ENCODE results near the gene SLC66A2. TPM values are rescaled to one million over a fixed set of nuclear protein-coding genes. Genes with fewer than 3 reads are reported as not detected.
A peak's percentile ranks its signal among the peaks of the same experiment; 100 is the strongest.

SLC66A2 gene
- total and polyA plus RNA-seq, 2 of the 13 experiments (the other 11 are each of a cell fraction or from before 2014, with no cell fraction given): 33.5 to 41.9 TPM

DNA sequence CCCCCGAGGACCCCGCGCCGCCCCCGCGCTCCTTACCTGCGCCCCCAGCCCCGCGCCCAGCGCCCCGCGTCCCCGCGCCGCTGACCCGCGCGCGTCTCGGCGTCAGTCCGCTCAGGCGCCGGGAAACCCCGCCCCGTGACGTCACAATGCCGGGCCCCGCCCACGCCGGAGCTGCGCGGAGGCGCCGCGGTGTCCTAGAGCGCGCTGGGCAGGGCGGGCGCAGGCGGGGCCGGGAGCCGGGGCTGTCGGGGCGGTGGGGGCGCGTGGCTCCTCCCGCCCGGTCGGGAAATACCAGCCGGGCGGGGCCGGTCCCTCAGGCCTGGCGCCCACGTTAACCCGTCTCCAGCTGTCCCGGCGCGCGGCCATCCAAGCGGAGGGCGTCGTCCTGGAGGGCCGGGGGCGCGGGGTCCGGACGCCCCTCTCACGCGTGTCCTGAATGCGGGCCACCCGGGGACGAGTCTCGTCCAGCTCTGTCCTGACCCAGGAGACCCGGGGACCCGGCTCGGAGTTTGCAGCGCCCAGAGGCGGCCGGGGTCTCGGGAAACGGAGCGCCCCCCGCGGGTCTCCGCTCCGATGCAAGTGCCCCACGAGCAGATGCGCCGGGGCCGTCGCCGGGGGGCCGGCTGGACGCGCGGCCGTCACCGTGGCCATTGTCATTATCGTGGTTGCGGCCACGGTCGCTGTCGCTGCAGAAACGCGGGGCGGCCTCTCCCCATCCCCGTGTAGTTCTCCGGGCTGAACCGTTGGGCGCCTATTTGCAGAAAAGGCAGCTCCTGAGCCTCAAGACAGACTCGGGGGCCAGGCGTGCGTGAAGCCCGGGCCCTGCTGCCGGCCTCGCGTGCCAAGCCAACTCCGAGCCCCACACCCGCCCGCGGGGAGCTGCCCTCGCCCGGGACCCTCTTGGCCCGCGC, at the start of gene SLC66A2 (continued):
- no peak for TF ChIP-seq EP300 (IDR thresholded peaks at IDR 0.05; ENCODE audit: low read depth in 2 of 2, low read length in 2 of 2)
- 0 out of 2 replicates have a peak, but pooled peaks have one; percentile 26 for TF ChIP-seq EP300 (CRISPR knock-in tag; IDR thresholded peaks at IDR 0.05; ENCODE audit: borderline replicate concordance)
- no peak for TF ChIP-seq SETDB1 (CRISPR knock-in tag; IDR thresholded peaks at IDR 0.05; ENCODE audit: borderline replicate concordance)
- TF ChIP-seq, protein P1, sequence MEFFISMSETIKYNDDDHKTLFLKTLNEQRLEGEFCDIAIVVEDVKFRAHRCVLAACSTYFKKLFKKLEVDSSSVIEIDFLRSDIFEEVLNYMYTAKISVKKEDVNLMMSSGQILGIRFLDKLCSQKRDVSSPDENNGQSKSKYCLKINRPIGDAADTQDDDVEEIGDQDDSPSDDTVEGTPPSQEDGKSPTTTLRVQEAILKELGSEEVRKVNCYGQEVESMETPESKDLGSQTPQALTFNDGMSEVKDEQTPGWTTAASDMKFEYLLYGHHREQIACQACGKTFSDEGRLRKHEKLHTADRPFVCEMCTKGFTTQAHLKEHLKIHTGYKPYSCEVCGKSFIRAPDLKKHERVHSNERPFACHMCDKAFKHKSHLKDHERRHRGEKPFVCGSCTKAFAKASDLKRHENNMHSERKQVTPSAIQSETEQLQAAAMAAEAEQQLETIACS (CRISPR knock-in tag; IDR thresholded peaks at IDR 0.05): peak; percentile 56; the same call in 1 of the 2 replicates
- TF ChIP-seq POLR2AphosphoS5 (IDR thresholded peaks at IDR 0.05; ENCODE audit: low read depth, low read length): peak; percentile 34; the same call in 1 of the 2 replicates
- peak; percentile 56; the same call in 1 of the 2 replicates for TF ChIP-seq ZMYM4 (CRISPR knock-in tag; IDR thresholded peaks at IDR 0.05)
- TF ChIP-seq ARID5B (CRISPR knock-in tag; IDR thresholded peaks at IDR 0.05): peak; percentile 13; the same call in 1 of the 2 replicates
- TF ChIP-seq FOXP4 (CRISPR knock-in tag; IDR thresholded peaks at IDR 0.05): peak; percentile 27; the same call in 1 of the 2 replicates
- TF ChIP-seq, protein P2, sequence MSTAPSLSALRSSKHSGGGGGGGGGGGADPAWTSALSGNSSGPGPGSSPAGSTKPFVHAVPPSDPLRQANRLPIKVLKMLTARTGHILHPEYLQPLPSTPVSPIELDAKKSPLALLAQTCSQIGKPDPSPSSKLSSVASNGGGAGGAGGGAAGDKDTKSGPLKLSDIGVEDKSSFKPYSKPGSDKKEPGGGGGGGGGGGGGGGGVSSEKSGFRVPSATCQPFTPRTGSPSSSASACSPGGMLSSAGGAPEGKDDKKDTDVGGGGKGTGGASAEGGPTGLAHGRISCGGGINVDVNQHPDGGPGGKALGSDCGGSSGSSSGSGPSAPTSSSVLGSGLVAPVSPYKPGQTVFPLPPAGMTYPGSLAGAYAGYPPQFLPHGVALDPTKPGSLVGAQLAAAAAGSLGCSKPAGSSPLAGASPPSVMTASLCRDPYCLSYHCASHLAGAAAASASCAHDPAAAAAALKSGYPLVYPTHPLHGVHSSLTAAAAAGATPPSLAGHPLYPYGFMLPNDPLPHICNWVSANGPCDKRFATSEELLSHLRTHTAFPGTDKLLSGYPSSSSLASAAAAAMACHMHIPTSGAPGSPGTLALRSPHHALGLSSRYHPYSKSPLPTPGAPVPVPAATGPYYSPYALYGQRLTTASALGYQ (CRISPR knock-in tag; IDR thresholded peaks at IDR 0.05): no peak
- TF ChIP-seq, protein P3, sequence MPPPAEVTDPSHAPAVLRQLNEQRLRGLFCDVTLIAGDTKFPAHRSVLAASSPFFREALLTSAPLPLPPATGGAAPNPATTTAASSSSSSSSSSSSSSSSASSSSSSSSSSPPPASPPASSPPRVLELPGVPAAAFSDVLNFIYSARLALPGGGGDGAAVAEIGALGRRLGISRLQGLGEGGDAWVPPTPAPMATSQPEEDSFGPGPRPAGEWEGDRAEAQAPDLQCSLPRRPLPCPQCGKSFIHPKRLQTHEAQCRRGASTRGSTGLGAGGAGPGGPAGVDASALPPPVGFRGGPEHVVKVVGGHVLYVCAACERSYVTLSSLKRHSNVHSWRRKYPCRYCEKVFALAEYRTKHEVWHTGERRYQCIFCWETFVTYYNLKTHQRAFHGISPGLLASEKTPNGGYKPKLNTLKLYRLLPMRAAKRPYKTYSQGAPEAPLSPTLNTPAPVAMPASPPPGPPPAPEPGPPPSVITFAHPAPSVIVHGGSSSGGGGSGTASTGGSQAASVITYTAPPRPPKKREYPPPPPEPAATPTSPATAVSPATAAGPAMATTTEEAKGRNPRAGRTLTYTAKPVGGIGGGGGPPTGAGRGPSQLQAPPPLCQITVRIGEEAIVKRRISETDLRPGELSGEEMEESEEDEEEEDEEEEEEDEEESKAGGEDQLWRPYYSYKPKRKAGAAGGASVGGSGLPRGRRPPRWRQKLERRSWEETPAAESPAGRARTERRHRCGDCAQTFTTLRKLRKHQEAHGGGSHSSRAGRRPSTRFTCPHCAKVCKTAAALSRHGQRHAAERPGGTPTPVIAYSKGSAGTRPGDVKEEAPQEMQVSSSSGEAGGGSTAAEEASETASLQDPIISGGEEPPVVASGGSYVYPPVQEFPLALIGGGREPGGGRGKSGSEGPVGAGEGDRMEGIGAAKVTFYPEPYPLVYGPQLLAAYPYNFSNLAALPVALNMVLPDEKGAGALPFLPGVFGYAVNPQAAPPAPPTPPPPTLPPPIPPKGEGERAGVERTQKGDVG (CRISPR knock-in tag; IDR thresholded peaks at IDR 0.05; ENCODE audit: borderline replicate concordance): no peak
- peak; percentile 73 for TF ChIP-seq ZFY (CRISPR knock-in tag; IDR thresholded peaks at IDR 0.05)
- peak; percentile 59; the same call in 1 of the 2 replicates for TF ChIP-seq ZMAT3 (CRISPR knock-in tag; conservative IDR thresholded peaks at IDR 0.05)
